ENCODE results near the gene BAG3.

Gene BAG3

DNA sequence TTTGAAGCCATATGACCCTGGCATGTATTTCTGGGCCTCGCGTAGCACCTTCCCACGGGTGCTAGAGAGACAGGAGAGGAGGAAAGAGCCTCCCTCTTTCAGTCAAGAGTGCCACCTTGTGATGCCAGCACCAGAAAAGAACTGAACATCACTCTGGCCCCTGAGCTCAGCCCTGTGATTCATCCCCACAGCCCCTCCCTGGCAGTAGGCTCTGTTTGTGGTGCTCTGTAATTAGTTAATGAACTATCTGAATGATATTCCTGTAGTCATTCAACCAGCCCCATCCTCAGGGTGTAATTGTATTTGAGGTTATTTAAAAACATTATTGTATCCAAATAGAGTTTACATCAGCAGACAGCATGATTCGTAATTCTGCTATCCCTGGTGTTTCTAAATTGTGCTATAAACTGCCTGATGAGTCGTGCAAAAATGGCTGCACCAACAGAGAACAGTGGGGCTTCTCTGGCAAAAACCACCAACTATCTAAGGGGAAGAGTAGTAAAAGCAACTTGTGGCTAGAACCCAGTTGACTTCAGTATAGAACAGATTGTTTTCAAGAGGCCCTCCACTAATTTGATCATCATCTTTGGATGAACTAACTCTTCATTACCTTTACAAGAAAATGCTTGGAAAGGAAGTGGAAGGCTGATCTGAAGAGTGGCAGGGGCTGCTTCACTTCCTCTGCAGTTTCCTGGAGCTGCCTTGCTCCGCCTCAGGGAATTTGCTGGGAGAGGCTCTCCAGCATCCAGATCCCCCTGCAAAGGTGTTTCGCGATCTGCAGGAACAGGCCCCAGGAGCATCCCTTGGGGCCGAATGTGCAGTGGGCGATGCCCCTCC is 30.7 kb upstream of the BAG3 start:
- Histone ChIP-seq H3K27me3 (no peaks in the 10 kb centered on the region), H3K4me1 (ENCODE audit: control insufficient read depth in 1 of 2, insufficient read depth in 1 of 2, low read depth in 1 of 2, low read length in 1 of 2) (no peaks in the 10 kb centered on the region), H3K9me3 (no peaks in the 10 kb centered on the region), H3K4me3 (ENCODE audit: low read depth in 1 of 2, low read length in 1 of 2) (no peak overlapping the region), H3K36me3 (no peaks in the 10 kb centered on the region), H3K27ac (no peak overlapping the region)
- TF ChIP-seq, protein P1, sequence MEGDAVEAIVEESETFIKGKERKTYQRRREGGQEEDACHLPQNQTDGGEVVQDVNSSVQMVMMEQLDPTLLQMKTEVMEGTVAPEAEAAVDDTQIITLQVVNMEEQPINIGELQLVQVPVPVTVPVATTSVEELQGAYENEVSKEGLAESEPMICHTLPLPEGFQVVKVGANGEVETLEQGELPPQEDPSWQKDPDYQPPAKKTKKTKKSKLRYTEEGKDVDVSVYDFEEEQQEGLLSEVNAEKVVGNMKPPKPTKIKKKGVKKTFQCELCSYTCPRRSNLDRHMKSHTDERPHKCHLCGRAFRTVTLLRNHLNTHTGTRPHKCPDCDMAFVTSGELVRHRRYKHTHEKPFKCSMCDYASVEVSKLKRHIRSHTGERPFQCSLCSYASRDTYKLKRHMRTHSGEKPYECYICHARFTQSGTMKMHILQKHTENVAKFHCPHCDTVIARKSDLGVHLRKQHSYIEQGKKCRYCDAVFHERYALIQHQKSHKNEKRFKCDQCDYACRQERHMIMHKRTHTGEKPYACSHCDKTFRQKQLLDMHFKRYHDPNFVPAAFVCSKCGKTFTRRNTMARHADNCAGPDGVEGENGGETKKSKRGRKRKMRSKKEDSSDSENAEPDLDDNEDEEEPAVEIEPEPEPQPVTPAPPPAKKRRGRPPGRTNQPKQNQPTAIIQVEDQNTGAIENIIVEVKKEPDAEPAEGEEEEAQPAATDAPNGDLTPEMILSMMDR (IDR thresholded peaks at IDR 0.05): no peak

GRCh38 chr10:119621078-119621384 is 30.1 kb upstream of the BAG3 start:
- no peaks in the 10 kb centered on the region for H3K36me3 ChIP-seq
- no peaks in the 10 kb centered on the region for H3K9me3 ChIP-seq
- no peaks in the 10 kb centered on the region for H3K4me1 ChIP-seq (ENCODE audit: control insufficient read depth in 1 of 2, insufficient read depth in 1 of 2, low read depth in 1 of 2, low read length in 1 of 2)
- TF ChIP-seq, protein P1 (IDR thresholded peaks at IDR 0.05): no peak
- no peak overlapping the region for H3K4me3 ChIP-seq (ENCODE audit: low read depth in 1 of 2, low read length in 1 of 2)
- no peaks in the 10 kb centered on the region for H3K27me3 ChIP-seq
- H3K27ac ChIP-seq: no peak overlapping the region

DNA sequence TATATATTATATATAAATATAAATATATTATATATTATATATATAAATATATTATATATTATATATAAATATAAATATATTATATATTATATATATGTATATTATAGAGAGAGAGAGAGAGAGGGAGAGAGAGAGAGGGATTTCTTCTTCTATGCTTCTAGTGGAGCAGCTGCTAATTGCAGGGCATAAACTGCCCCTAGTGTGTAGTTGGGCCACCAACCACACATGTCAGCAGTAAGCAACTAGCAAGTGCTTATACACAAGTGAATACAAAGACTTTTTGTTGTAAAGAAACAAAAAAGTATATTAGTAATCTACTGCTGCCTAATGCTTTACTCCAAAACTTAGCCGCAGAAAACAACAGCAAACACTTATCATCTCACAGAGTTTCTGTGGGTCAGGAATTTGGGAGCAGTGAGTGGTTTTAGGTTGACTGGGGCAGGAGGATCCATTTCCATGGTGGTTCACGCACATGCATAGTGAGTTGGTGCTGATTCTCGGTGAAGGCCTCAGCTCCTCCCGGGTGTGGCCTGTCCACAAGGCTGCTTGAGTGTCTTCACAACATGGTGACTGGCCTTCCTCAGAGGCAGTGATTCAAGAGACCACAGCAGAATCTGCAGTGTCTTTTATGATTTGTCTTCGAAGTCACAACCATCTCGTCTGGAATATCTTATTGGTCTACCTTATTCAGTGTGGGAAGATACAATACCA is 25.5 kb upstream of the BAG3 start:
- TF ChIP-seq, protein P1 (IDR thresholded peaks at IDR 0.05): no peak
- Histone ChIP-seq H3K27me3 (no peaks in the 10 kb centered on the region), H3K9me3 (no peaks in the 10 kb centered on the region), H3K4me1 (ENCODE audit: control insufficient read depth in 1 of 2, insufficient read depth in 1 of 2, low read depth in 1 of 2, low read length in 1 of 2) (no peaks in the 10 kb centered on the region), H3K4me3 (ENCODE audit: low read depth in 1 of 2, low read length in 1 of 2) (no peak overlapping the region), H3K36me3 (no peaks in the 10 kb centered on the region), H3K27ac (no peak overlapping the region)

GRCh38 chr10:119630300-119630699 is 20.9 kb upstream of the BAG3 start:
- Histone ChIP-seq H3K9me3 (no peaks in the 10 kb centered on the region), H3K27ac (no peak overlapping the region), H3K27me3 (no peaks in the 10 kb centered on the region), H3K36me3 (no peaks in the 10 kb centered on the region), H3K4me1 (ENCODE audit: control insufficient read depth in 1 of 2, insufficient read depth in 1 of 2, low read depth in 1 of 2, low read length in 1 of 2) (no peaks in the 10 kb centered on the region), H3K4me3 (ENCODE audit: low read depth in 1 of 2, low read length in 1 of 2) (no peak overlapping the region)
- TF ChIP-seq, protein P1 (IDR thresholded peaks at IDR 0.05): no peak

- H3K27ac ChIP-seq: no peak overlapping the region
- no peaks in the 10 kb centered on the region for H3K27me3 ChIP-seq
- TF ChIP-seq, protein P1 (IDR thresholded peaks at IDR 0.05): no peak
- no peaks in the 10 kb centered on the region for H3K36me3 ChIP-seq
- H3K9me3 ChIP-seq: no peaks in the 10 kb centered on the region
- H3K4me3 ChIP-seq (ENCODE audit: low read depth in 1 of 2, low read length in 1 of 2): no peak overlapping the region
- H3K4me1 ChIP-seq (ENCODE audit: control insufficient read depth in 1 of 2, insufficient read depth in 1 of 2, low read depth in 1 of 2, low read length in 1 of 2): no peaks in the 10 kb centered on the region
Measured at GRCh38 chr10:119633538-119634218, 17.5 kb upstream of the BAG3 start.

Measured in neutrophil (primary cell).